Panc1 (cell line): ENCODE data around the gene SNRPN. TPM values are rescaled to one million over a fixed set of nuclear protein-coding genes. Genes with fewer than 3 reads are reported as not detected.

Experiments used
- ATAC-seq: fragments of 200-7000 bp; cut with Tn5 transposase; 2 replicates; pipeline ENCODE4 v1.9.1; 2020; ENCODE audit warnings: mild to moderate bottlenecking, moderate library complexity
- BruUV-seq: library from RNA; stranded (reverse); fragments of 400-500 nt; replicated peaks from 2 replicates; lab custom pipeline; 2021; lab: Mats Ljungman, UMichigan
- CTCF ChIA-PET: fragments of 300-600 bp; sonication (Branson Sonifier 250); formaldehyde crosslinking; loops from one replicate; lab custom pipeline; 2022; ENCODE audit warnings: antibody characterized with exemption; lab: Charles Lee
- POLR2A ChIA-PET: fragments of 300-600 bp; sonication (Branson Sonifier 250); formaldehyde crosslinking; loops from one replicate; lab custom pipeline; 2022; ENCODE audit warnings: antibody characterized with exemption; lab: Charles Lee
- DNase-seq: peaks from one replicate; pipeline ENCODE4 v3.0.0-alpha.2; 2010; ENCODE audit warnings: low read depth, low spot score
- H3K27ac ChIP-seq: 2 replicates; pipeline ENCODE4 v1.5.1; 2011; ENCODE audit warnings: mild to moderate bottlenecking, low read length, inconsistent platforms
- H3K27me3 ChIP-seq: fragments of 200-500 bp; sonication (Bioruptor generic); 2 replicates; pipeline ENCODE4 v1.6.0; 2014; ENCODE audit warnings: low read length, inconsistent platforms; ENCODE audit not compliant: control insufficient read depth, insufficient read depth
- H3K36me3 ChIP-seq: fragments of 200-500 bp; sonication (Bioruptor generic); 2 replicates; pipeline ENCODE4 v1.5.1; 2014; ENCODE audit warnings: inconsistent platforms, mild to moderate bottlenecking, low read length, moderate library complexity; ENCODE audit not compliant: control insufficient read depth, insufficient read depth
- H3K4me1 ChIP-seq: 2 replicates; pipeline ENCODE4 v1.5.1; 2011; ENCODE audit warnings: inconsistent platforms, mild to moderate bottlenecking, low read length, moderate library complexity; ENCODE audit not compliant: control insufficient read depth, insufficient read depth
- H3K4me3 ChIP-seq, 2 experiments: 2 replicates each; pipeline ENCODE4 v1.5.1; 2011 to 2012; ENCODE audit warnings: low read depth in 2 of 2, low read length in 2 of 2, mild to moderate bottlenecking in 2 of 2, inconsistent platforms in 1 of 2, moderate library complexity in 1 of 2
- H3K9me3 ChIP-seq: fragments of 200-500 bp; sonication (Bioruptor generic); 2 replicates; pipeline ENCODE4 v1.5.1; 2014; ENCODE audit warnings: low read depth, mild to moderate bottlenecking, inconsistent platforms, low read length, moderate library complexity; ENCODE audit not compliant: control insufficient read depth, insufficient read depth
- POLR2AphosphoS5 ChIP-seq: IDR thresholded peaks from 2 replicates; pipeline ENCODE4 v1.6.1; 2012; ENCODE audit warnings: mild to moderate bottlenecking, low read depth, low read length, moderate library complexity
- SIN3A ChIP-seq: IDR thresholded peaks from 2 replicates; pipeline ENCODE4 v1.6.1; 2012; ENCODE audit warnings: low read depth, mild to moderate bottlenecking, low read length, moderate library complexity, borderline replicate concordance; ENCODE audit not compliant: insufficient read depth
- TCF7L2 ChIP-seq: IDR thresholded peaks from 2 replicates; pipeline ENCODE4 v1.6.1; 2011; ENCODE audit warnings: mild to moderate bottlenecking, low read depth, low read length, inconsistent platforms
- in situ Hi-C: cut with HindIII; loops from 2 replicates; pipeline ENCODE4 v1.10.0; 2016; ENCODE audit warnings: low sequenced_read_pairs, low pct_unique_long_range_greater_than_20kb
- intact Hi-C: fragments of 100-400 bp; cut with micrococcal nuclease; formaldehyde crosslinking; loops from one replicate; pipeline ENCODE4 v1.10.0; 2022; ENCODE audit not compliant: unreplicated experiment
- total RNA-seq: library from RNA; stranded (reverse); gene quantifications from one replicate; pipeline ENCODE4 v1.2.1, GENCODE V29; 2021; ENCODE audit not compliant: unreplicated experiment
- TF ChIP-seq, protein P1 (sequence below), 2 experiments: IDR thresholded peaks; 2 replicates each; pipeline ENCODE4 v1.6.1; 2011 to 2012; ENCODE audit warnings: low read depth in 2 of 2, control low read depth in 1 of 2, low read length in 1 of 2, mild to moderate bottlenecking in 1 of 2, moderate library complexity in 1 of 2; ENCODE audit not compliant: insufficient read depth in 1 of 2
- TF ChIP-seq, protein P2 (sequence below): fragments of 450-650 bp; IDR thresholded peaks from 2 replicates; pipeline ENCODE4 v1.5.1; 2017; ENCODE audit warnings: mild to moderate bottlenecking

SNRPN gene
- total RNA-seq, 1 experiment from 2014 or later = 75.1 TPM

DNA sequence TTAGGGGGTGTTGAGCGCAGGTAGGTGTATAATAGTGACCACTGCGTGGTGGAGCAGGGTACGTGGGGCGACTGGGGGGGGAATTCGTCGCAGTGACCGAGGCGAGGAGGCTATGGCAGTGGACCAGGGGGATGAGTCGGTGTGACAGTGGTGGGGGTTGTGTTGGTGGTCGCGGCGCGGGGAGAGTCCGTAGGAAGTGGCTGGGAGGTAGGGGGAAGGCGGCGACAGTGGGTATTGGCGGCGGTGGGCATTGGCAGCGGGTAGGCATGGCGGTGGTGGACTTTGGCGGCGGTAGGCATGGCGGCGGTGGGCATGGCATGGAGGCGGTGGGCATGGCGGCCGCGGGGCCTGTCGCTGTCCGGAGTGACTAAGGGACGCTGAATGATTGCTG lies 739 bp downstream of the SNRPN start:
- intact Hi-C loops (no loop called here), in situ Hi-C loops (no loop called here)
- Histone ChIP-seq H3K27ac (peak overlapping the region; percentile 88), H3K9me3 (no peaks in the 10 kb centered on the region), H3K36me3 (no peaks in the 10 kb centered on the region), H3K4me1 (peaks cover 11% of the 10 kb centered on the region; the same call in 1 of the 2 replicates), H3K4me3 (peak overlapping the region; percentile 81 to 94), H3K27me3 (no peaks in the 10 kb centered on the region)
- ATAC-seq (peak; percentile 54), DNase-seq (no peak)
- no TSS peak for BruUV-seq
- no peak for TF ChIP-seq POLR2AphosphoS5
- TF ChIP-seq, protein P1, sequence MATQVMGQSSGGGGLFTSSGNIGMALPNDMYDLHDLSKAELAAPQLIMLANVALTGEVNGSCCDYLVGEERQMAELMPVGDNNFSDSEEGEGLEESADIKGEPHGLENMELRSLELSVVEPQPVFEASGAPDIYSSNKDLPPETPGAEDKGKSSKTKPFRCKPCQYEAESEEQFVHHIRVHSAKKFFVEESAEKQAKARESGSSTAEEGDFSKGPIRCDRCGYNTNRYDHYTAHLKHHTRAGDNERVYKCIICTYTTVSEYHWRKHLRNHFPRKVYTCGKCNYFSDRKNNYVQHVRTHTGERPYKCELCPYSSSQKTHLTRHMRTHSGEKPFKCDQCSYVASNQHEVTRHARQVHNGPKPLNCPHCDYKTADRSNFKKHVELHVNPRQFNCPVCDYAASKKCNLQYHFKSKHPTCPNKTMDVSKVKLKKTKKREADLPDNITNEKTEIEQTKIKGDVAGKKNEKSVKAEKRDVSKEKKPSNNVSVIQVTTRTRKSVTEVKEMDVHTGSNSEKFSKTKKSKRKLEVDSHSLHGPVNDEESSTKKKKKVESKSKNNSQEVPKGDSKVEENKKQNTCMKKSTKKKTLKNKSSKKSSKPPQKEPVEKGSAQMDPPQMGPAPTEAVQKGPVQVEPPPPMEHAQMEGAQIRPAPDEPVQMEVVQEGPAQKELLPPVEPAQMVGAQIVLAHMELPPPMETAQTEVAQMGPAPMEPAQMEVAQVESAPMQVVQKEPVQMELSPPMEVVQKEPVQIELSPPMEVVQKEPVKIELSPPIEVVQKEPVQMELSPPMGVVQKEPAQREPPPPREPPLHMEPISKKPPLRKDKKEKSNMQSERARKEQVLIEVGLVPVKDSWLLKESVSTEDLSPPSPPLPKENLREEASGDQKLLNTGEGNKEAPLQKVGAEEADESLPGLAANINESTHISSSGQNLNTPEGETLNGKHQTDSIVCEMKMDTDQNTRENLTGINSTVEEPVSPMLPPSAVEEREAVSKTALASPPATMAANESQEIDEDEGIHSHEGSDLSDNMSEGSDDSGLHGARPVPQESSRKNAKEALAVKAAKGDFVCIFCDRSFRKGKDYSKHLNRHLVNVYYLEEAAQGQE (IDR thresholded peaks at IDR 0.05; ENCODE audit: insufficient read depth in 1 of 2, low read depth in 2 of 2, low read length in 1 of 2) = no peak
- no peak for TF ChIP-seq SIN3A
- TF ChIP-seq, protein P2, sequence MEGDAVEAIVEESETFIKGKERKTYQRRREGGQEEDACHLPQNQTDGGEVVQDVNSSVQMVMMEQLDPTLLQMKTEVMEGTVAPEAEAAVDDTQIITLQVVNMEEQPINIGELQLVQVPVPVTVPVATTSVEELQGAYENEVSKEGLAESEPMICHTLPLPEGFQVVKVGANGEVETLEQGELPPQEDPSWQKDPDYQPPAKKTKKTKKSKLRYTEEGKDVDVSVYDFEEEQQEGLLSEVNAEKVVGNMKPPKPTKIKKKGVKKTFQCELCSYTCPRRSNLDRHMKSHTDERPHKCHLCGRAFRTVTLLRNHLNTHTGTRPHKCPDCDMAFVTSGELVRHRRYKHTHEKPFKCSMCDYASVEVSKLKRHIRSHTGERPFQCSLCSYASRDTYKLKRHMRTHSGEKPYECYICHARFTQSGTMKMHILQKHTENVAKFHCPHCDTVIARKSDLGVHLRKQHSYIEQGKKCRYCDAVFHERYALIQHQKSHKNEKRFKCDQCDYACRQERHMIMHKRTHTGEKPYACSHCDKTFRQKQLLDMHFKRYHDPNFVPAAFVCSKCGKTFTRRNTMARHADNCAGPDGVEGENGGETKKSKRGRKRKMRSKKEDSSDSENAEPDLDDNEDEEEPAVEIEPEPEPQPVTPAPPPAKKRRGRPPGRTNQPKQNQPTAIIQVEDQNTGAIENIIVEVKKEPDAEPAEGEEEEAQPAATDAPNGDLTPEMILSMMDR = no peak
- TF ChIP-seq TCF7L2 = no peak
- POLR2A ChIA-PET = no interaction called here
- CTCF ChIA-PET = no interaction called here

DNA sequence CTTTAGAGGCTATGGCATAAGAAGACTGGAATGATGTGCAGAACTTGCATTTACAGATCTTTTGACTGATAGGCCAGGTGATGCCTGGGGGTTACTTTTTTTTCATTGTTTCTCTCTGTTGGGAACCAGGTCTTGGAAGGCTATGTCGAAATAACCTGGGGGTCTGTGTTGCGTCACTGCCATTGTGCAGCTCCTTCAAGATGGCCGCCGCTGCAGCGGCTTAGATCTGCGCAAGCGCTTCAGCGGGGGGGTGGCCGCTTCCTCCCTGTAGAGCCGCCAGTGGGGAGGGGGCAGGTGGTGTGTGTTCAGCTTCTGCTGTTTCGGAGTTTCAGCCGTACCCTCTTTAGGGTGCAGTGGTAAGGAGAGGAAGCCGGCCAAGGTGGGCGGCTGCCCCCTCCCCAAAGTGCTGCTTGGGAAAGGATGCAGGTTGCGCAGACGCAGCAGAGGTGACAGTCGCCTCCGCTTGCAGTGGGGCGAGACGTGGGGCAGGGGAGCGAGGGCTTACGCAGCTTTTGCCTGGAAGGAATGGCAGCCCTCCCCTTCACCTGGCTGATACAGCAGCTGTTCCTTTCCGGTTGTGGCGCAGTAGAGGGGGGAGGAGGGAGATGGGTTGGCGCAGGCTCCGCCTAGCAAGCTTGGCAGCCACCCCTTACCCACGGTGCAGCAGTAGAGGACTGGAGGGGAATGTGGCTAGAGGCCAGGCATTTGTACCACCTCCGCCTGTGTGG lies 1.5 kb downstream of the SNRPN start:
- peak; percentile 92 for ATAC-seq
- ChIA-PET POLR2A (no interaction called here), CTCF (no interaction called here)
- in situ Hi-C loops = no loop called here
- Histone ChIP-seq H3K9me3 (no peaks in the 10 kb centered on the region), H3K27ac (peak overlapping the region; percentile 88), H3K4me3 (peak overlapping the region; percentile 81 to 94), H3K36me3 (no peaks in the 10 kb centered on the region), H3K4me1 (peaks cover 11% of the 10 kb centered on the region; the same call in 1 of the 2 replicates), H3K27me3 (no peaks in the 10 kb centered on the region)
- DNase-seq = peak; percentile 25
- intact Hi-C loops = no loop called here
- BruUV-seq = no TSS peak
- TF ChIP-seq POLR2AphosphoS5 (no peak; the same call in 1 of the 2 replicates), SIN3A (no peak), TCF7L2 (no peak)
- TF ChIP-seq, protein P2 = no peak
- TF ChIP-seq, protein P1 (IDR thresholded peaks at IDR 0.05; ENCODE audit: insufficient read depth in 1 of 2, low read depth in 2 of 2, low read length in 1 of 2) = no peak
